GM12878 (cell line): ENCODE results near the gene TRAPPC6A. TPM values are rescaled to one million over a fixed set of nuclear protein-coding genes. Genes with fewer than 3 reads are reported as not detected.
A peak's percentile ranks its signal among the peaks of the same experiment; 100 is the strongest.

Experiments used
- ATAC-seq: fragments of 200-7000 bp; cut with Tn5 transposase; 3 replicates; pipeline ENCODE4 v1.9.1; 2020; ENCODE audit warnings: mild to moderate bottlenecking, moderate library complexity
- BruUV-seq: library from RNA; stranded (reverse); fragments of 400-500 nt; replicated peaks from 2 replicates; lab custom pipeline; 2021; lab: Mats Ljungman, UMichigan
- CTCF ChIA-PET: fragments of 300-600 bp; sonication (Branson Sonifier 250); formaldehyde crosslinking; extraction: SDS; loops from one replicate; lab custom pipeline; 2021; ENCODE audit warnings: inconsistent platforms; lab: Yijun Ruan, JAX
- POLR2A ChIA-PET: fragments of 350-600 bp; formaldehyde crosslinking; extraction: SDS; loops from one replicate; lab custom pipeline; 2021; ENCODE audit warnings: inconsistent platforms; lab: Charles Lee
- RAD21 ChIA-PET: fragments of 300-600 bp; sonication (Branson Sonifier 250); formaldehyde crosslinking; loops from one replicate; lab custom pipeline; 2023; ENCODE audit warnings: antibody characterized with exemption; ENCODE audit not compliant: unreplicated experiment; lab: Charles Lee
- SMC1A ChIA-PET: fragments of 300-600 bp; sonication (Branson Sonifier 250); formaldehyde crosslinking; loops from one replicate; lab custom pipeline; 2023; ENCODE audit not compliant: unreplicated experiment, uncharacterized antibody; lab: Charles Lee
- DNase-seq: peaks from one replicate; pipeline ENCODE4 v3.0.0-alpha.2; 2011; ENCODE audit warnings: low read depth, low spot score
- FAIRE-seq: peaks from 3 replicates; lab custom pipeline; 2011; peaks lifted over from hg19 to GRCh38; lab: Jason Lieb, UNC
- H2AFZ ChIP-seq: 2 replicates; pipeline ENCODE4 v1.6.0; 2011; ENCODE audit warnings: low read depth, low read length, control low read depth; ENCODE audit not compliant: control insufficient read depth
- H3K27ac ChIP-seq: 2 replicates; pipeline ENCODE4 v1.5.1; 2011; ENCODE audit warnings: control low read depth; ENCODE audit not compliant: control insufficient read depth, insufficient read depth
- H3K27me3 ChIP-seq, 2 experiments: replicated peaks in 1 of 2; 2 replicates each; pipeline versions ENCODE4 v1.6.0 to v1.6.1; 2011; ENCODE audit warnings: low read length in 1 of 2; ENCODE audit not compliant: control insufficient read depth in 2 of 2, insufficient read depth in 2 of 2
- H3K36me3 ChIP-seq, 2 experiments: 2 replicates each; pipeline ENCODE4 v1.5.1; 2011; ENCODE audit warnings: low read length in 1 of 2; ENCODE audit not compliant: control insufficient read depth in 2 of 2, insufficient read depth in 2 of 2
- H3K4me1 ChIP-seq: 2 replicates; pipeline ENCODE4 v1.6.1; 2011; ENCODE audit warnings: mild to moderate bottlenecking, low read length, moderate library complexity, mixed read lengths; ENCODE audit not compliant: control insufficient read depth, insufficient read depth
- H3K4me2 ChIP-seq: 2 replicates; pipeline ENCODE4 v1.6.0; 2011; ENCODE audit warnings: control low read depth; ENCODE audit not compliant: control insufficient read depth, insufficient read depth
- H3K4me3 ChIP-seq: fragments of 200-600 bp; sonication (generic); 2 replicates; pipeline ENCODE4 v1.5.1; 2016
- H3K79me2 ChIP-seq: 2 replicates; pipeline ENCODE4 v1.6.0; 2011; ENCODE audit warnings: low read length; ENCODE audit not compliant: control insufficient read depth, insufficient read depth
- H3K9ac ChIP-seq: 2 replicates; pipeline ENCODE4 v1.8.0; 2011; ENCODE audit warnings: low read length, control low read depth, mixed read lengths; ENCODE audit not compliant: control insufficient read depth, insufficient read depth
- H3K9me3 ChIP-seq: replicated peaks from 3 replicates; pipeline ENCODE4 v1.5.1; 2011; ENCODE audit warnings: mild to moderate bottlenecking, low read length; ENCODE audit not compliant: control insufficient read depth, insufficient read depth
- H4K20me1 ChIP-seq: 2 replicates; pipeline ENCODE4 v1.6.0; 2011; ENCODE audit not compliant: control insufficient read depth, insufficient read depth
- ATF2 ChIP-seq: IDR thresholded peaks from 2 replicates; pipeline ENCODE4 v1.6.1; 2012; ENCODE audit warnings: low read length, inconsistent platforms
- CREB1 ChIP-seq: IDR thresholded peaks from 2 replicates; pipeline ENCODE4 v1.6.1; 2012; ENCODE audit warnings: low read depth, mild to moderate bottlenecking, inconsistent platforms
- ETV6 ChIP-seq, 2 experiments: fragments of 450-650 bp in 1 of 2; IDR thresholded peaks in 1 of 2; conservative IDR thresholded peaks in 1 of 2; 2 replicates each; pipeline ENCODE4 v1.6.1; 2014; ENCODE audit warnings: antibody characterized with exemption in 1 of 2, borderline replicate concordance in 1 of 2, low read depth in 1 of 2, mild to moderate bottlenecking in 1 of 2, moderate library complexity in 1 of 2
- PRDM15 ChIP-seq: fragments of 450-650 bp; formaldehyde crosslinking; IDR thresholded peaks from 2 replicates; pipeline ENCODE4 v1.4.0; 2020; ENCODE audit warnings: mild to moderate bottlenecking, moderate library complexity
- SMARCA5 ChIP-seq: fragments of 450-650 bp; IDR thresholded peaks from 2 replicates; pipeline ENCODE4 v1.6.1; 2017; ENCODE audit warnings: mild to moderate bottlenecking
- SMC3 ChIP-seq: IDR thresholded peaks from 2 replicates; pipeline ENCODE4 v1.6.1; 2011; ENCODE audit warnings: low read length, improper control_type of control experiment, borderline replicate concordance
- USF1 ChIP-seq: IDR thresholded peaks from 2 replicates; pipeline ENCODE4 v1.6.1; 2011; ENCODE audit warnings: borderline replicate concordance, low read depth, mild to moderate bottlenecking, moderate library complexity, mixed read lengths, low read length; ENCODE audit not compliant: insufficient read depth; ENCODE audit errors: extremely low read length
- WGBS: methylation state at CpG from one replicate; pipeline ENCODE4 v1.1.6; 2016; ENCODE audit warnings: low lambda C conversion rate; ENCODE audit not compliant: insufficient replicate concordance, insufficient coverage; ENCODE audit errors: missing lambda C conversion rate; 5-methylcytosine and 5-hydroxymethylcytosine counted together
- in situ Hi-C: fragments of 300-500 bp; cut with MboI; formaldehyde crosslinking; loops from 9 replicates; pipeline ENCODE4 v1.14.3; 2018; ENCODE audit warnings: mixed read lengths
- intact Hi-C: fragments of 100-400 bp; cut with micrococcal nuclease; formaldehyde crosslinking; loops from one replicate; pipeline ENCODE4 v1.14.2; 2022; ENCODE audit not compliant: unreplicated experiment
- polyA plus RNA-seq, 11 experiments: library from polyadenylated mRNA; depleted of rRNA in 4 of 11; unstranded in 6 of 11; stranded (reverse) in 5 of 11; fragments of >200 nt; fragmentation: Nextera tagmentation in 4 of 11; fragmentation: Illumina TruSeq in 1 of 11; extraction: Ambion mirVana in 4 of 11; extraction: Trizol in 1 of 11; gene quantifications; 1 replicate in 1 of 11; 2 replicates in 10 of 11; pipeline versions ENCODE4 v1.2.1 to v1.2.3, GENCODE V29; 2011 to 2016; ENCODE audit warnings: inconsistent platforms in 2 of 11, missing spikeins in 2 of 11, low read depth in 1 of 11
- total RNA-seq, 4 experiments: library from RNA; depleted of rRNA in 3 of 4; stranded (reverse); fragments of >200 nt in 3 of 4; fragmentation: Illumina TruSeq in 1 of 4; extraction: Trizol in 1 of 4; gene quantifications; 2 replicates each; pipeline versions ENCODE4 v1.2.1 to v1.2.3, GENCODE V29; 2013 to 2021

TRAPPC6A gene
- total and polyA plus RNA-seq, 10 of the 15 experiments (the other 5 are each of a cell fraction or from before 2014, with no cell fraction given) = 1.8 to 83.9 (median 35.8) TPM

GRCh38 chr19:45147835-45148676 lies 30.0 kb downstream of the TRAPPC6A start (continued):
- TF ChIP-seq PRDM15 (CRISPR knock-in tag) (no peak), SMARCA5 (no peak)

GRCh38 chr19:45146741-45147205 lies 31.3 kb downstream of the TRAPPC6A start:
- over 99% methylated on average over 16 of the region's 18 CpGs for WGBS
- Histone ChIP-seq H3K36me3 (peaks cover 0 to 24% of the 10 kb centered on the region in 2 experiments; a peak in 3 of 4 replicates), H2AFZ (no peak overlapping the region), H3K4me2 (no peak overlapping the region), H4K20me1 (no peaks in the 10 kb centered on the region), H3K9ac (no peak overlapping the region), H3K27ac (no peak overlapping the region), H3K79me2 (no peaks in the 10 kb centered on the region), H3K4me1 (no peaks in the 10 kb centered on the region), H3K4me3 (no peak overlapping the region), H3K9me3 (no peaks in the 10 kb centered on the region; the same call in 2 of the 3 replicates), H3K27me3 (no peaks in the 10 kb centered on the region; a peak in 1 of 4 replicates)
- no peak for TF ChIP-seq CREB1
- TF ChIP-seq ETV6 (conservative IDR thresholded peaks at IDR 0.05 in 1 of 2, IDR thresholded peaks at IDR 0.05 in 1 of 2; ENCODE audit: borderline replicate concordance in 1 of 2, low read depth in 1 of 2) = no peak
- TF ChIP-seq USF1 = no peak
- TF ChIP-seq ATF2 = no peak
- no peak for TF ChIP-seq SMC3
- ChIA-PET RAD21 (no interaction called here), CTCF (interaction anchor here (0.9 to 1.3 kb wide), 2 partner anchors 18 to 40 kb away, joined by 3 to 4 read pairs; no protein-coding TSS in a partner anchor), SMC1A (no interaction called here), POLR2A (no interaction called here)
- intact Hi-C loops (no loop called here), in situ Hi-C loops (no loop called here)
- DNase-seq (no peak), FAIRE-seq (no peak), ATAC-seq (no peak)
- BruUV-seq = TSS peak; percentile 33
